HTR-8/SVneo (cell line): ENCODE data around the gene NOS1.
"Not testable (repeated sequence)": the region's sequence is repeated elsewhere in the genome, so short reads cannot be mapped to it uniquely, and the experiment has no call there.

Source experiments
- DNase-seq: peaks from one replicate; pipeline ENCODE4 v3.0.0; 2011; ENCODE audit warnings: low spot score, mixed read lengths; ENCODE audit not compliant: insufficient read length
- FAIRE-seq: peaks from 2 replicates; lab custom pipeline; 2011; peaks lifted over from hg19 to GRCh38; lab: Jason Lieb, UNC

Gene NOS1

DNA sequence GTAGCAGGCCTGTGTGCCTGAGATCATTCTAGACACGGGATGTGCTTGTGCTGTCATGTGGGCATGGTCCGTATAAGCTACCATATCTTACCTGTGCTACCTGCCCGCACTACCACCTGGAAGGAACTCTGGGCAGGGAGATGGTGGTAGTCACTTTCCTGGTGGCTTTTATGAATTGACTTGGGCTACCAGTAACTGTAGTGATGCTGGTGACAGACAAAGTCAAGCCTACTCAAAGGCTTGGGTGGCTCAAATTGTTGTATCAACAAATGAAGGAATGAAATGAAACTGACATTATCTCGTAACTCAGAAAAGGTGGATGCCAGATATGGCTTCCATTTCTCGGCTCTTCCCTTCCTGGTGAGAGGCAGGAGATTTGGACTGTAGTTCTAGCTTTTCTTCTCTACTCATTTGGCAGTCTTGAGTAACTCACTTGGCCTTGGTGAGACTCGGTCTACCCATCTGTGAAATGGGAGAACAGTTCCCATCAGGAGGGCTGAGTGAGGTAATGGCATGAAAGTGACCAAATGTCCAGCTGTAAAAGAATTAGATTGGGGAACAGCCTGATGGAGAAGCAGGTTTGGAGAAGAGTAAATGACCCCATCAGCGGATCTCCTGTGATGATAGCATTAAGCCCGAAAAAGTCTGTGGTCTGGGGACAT lies 81.3 kb downstream of the NOS1 start:
- DNase-seq (no peak), FAIRE-seq (no peak)

GRCh38 chr12:117279606-117280005 lies 81.8 kb downstream of the NOS1 start:
- no peak for DNase-seq
- no peak for FAIRE-seq

GRCh38 chr12:117277875-117278274 lies 83.6 kb downstream of the NOS1 start:
- FAIRE-seq (no peak), DNase-seq (no peak)

GRCh38 chr12:117273091-117273490 lies 88.3 kb downstream of the NOS1 start:
- FAIRE-seq (no peak), DNase-seq (no peak)

DNA sequence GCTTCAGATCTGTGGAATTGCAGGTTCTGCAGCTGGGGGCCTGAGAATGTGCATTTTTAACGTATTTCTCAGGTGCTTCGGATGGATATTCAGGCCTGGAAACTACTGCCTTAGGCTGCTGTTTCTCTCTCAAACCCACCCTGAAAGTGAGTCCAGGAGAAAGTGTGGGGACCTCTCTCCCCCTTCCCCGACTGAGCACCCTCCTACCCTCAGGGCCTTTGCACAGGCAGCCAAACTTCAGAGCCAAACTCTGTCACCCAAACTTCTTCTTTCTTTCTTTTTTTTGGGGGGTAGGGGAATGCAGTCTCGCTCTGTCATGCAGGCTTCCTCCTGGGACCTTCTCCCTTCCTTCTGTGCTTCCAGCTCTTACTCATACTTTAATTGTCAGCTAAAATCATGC lies 88.7 kb downstream of the NOS1 start:
- DNase-seq (no peak), FAIRE-seq (no peak)

- DNase-seq = no peak
- FAIRE-seq = no peak
Measured at GRCh38 chr12:117262749-117263148, 98.7 kb downstream of the NOS1 start.

GRCh38 chr12:117261247-117261646 lies 100.2 kb downstream of the NOS1 start:
- FAIRE-seq (no peak), DNase-seq (peak; percentile 18)

DNA sequence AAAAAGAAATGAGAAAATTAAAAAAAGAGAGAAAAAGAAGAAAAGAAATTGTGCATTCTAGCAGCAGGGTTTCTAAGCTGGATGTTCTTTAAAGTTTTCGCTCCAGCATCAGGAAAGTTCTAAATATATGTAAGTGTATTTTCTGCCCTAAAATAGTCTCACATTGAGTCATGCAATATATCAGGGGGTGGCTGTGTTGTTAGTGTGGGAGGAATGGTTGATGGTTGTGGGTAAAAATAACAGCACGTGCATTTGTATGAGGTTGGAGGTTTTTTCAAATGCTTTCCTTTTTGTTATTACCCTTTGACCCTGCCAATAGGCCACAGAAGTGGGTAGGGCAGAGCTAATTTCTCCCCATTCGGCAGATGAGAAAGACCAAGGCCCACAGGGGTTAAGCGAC lies 106.0 kb downstream of the NOS1 start:
- DNase-seq (no peak), FAIRE-seq (no peak)

DNA sequence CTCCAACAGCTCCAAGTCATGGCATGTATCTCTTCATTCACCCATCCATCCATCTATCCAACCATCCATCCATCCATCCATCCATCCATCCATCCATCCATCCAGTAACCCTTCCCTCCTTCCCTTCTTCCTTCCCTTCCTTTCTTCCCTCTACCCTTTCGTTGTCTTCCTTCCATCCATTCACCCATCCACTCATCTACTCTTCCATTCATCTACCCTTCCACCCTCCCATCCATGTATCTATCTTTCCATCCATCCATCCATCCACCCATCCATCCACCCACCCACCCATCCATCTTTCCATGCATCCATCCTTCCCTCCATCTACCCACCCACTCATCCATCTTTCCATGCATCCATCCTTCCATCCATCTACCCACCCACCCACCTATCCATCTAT lies 117.9 kb downstream of the NOS1 start:
- no peak for FAIRE-seq

DNA sequence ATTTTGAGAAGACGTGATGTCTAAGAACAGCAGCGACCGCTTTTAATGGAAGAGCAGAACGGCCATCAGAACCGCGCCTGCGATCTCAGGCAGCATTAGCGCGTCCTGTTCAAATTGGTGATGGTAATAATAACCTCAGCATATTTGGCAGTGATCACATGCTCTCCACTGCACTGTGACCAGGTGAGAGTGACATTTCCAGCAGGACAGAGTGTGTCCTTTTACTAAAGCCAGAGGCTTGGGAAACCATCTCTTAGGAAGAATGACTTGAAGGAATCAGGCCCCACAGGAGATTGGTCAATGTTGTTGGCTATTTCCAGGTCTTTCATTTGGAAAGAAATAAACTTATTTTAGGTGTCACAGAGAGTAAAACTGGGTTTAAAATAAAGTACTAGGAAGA lies 119.7 kb downstream of the NOS1 start:
- DNase-seq (no peak), FAIRE-seq (no peak)

More for the DNA sequence above, 117.9 kb downstream of the NOS1 start:
- DNase-seq = no peak

DNA sequence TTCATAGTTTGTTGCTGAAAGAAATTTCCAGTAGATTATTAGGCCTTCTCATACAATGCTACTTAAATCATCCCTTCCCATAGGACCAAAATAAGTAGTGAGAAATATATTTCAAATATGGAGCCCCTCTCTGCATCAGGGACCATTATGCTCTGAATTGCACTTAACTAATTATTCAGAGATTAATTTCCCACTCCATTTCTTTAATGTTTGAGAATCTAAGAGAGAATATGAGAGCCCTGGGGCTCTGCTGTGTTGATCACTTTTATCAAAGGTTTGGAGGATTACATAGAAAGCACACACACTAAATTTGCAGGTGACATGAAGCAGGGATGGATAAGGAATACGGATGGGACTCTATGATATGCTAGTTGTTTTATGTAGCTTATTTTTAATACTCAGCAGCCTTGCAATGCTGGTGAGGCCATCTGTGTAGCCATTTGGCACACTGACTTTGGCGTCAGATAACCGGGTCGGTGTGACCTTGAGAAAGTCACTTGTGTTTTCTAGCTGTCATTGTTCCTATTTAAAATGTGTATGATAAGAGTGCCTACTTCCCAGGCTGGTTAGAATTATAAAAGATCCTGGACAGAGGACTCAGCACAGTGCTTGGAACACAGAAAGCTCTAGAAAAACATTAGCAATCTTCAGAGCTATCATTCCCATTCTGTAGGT lies 121.2 kb downstream of the NOS1 start:
- FAIRE-seq = no peak
- no peak for DNase-seq

DNA sequence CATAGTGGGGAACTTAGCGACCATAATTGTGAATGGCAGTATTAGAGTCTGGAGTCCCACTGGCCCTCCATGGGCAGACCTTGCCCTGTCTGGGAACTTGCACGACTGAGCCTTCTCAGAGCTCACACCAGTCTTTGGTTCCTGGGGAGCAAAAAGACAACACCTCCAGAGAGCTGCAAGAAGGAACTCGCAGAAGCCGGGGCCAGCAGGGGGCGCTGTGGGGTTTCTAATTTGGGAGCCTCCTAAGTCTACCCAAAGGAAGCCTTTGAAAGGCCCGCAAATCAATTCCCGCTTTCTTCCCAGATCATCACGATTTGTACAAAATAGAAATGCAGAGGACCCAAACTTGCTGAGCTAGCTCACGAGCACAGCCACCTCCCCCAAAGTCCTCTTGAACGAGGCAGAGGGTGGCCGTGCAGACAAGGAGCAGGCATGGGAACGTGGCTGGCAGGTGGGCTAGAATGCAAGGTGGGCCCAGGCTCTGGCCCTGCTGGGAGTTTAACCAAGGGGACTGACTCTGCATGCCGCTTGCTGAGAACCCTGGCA lies 124.9 kb downstream of the NOS1 start:
- peak; percentile 51 for DNase-seq
- no peak for FAIRE-seq

GRCh38 chr12:117235261-117235660 lies 126.2 kb downstream of the NOS1 start:
- FAIRE-seq = no peak

DNA sequence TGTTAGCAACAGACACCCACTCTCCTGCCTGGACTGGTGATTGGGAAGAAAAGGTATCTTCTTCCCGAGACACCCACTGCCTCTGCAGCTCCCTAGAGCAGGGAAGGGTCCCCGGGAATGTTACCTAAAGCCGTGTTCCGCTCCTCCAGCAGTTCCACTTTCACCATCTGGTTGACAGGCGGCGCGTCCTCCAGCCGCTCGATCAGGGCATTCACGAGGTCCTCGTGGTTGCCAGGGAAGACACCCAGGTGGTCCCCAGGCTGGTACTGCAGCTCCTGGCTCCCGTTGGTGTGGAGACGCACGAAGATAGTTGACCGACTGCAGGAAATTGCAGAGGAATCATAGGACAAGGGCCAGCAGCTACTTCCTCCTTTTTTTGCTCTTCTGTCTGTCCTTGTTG lies 127.0 kb downstream of the NOS1 start:
- no peak for DNase-seq
- FAIRE-seq = no peak

More at GRCh38 chr12:117235261-117235660, 126.2 kb downstream of the NOS1 start:
- DNase-seq = no peak

- no peak for DNase-seq
- FAIRE-seq = no peak
Measured at GRCh38 chr12:117231750-117232149, 129.7 kb downstream of the NOS1 start.

GRCh38 chr12:117228239-117228638 lies 133.2 kb downstream of the NOS1 start:
- FAIRE-seq (no peak), DNase-seq (no peak)

- FAIRE-seq (no peak), DNase-seq (no peak)
Measured at GRCh38 chr12:117227000-117227653, 134.3 kb downstream of the NOS1 start.

- DNase-seq (no peak), FAIRE-seq (no peak)
Measured at GRCh38 chr12:117226505-117226904, 134.9 kb downstream of the NOS1 start.

GRCh38 chr12:117225179-117225578 lies 136.2 kb downstream of the NOS1 start:
- DNase-seq (no peak), FAIRE-seq (no peak)

GRCh38 chr12:117220947-117221346 lies 140.5 kb downstream of the NOS1 start:
- not testable (repeated sequence) for DNase-seq, FAIRE-seq

DNA sequence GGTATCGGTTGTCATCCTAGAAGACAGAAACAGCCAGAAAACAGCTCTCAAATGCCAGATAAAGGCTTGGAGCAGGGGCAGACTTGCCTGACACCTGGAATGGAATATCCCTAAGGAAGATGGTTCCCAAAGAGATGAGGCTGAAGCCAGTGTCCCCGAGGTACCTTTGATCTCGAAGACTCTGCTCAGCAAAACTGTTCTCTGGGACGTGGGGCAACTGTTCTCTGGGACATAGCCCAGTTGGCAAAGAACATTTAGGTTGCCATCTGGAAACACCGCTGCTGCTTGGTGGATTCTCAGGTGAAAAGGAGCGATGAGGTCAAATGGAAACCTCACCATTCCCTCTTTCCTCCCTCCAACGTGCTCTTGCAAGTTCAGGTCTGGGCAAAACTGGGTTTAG lies 143.3 kb downstream of the NOS1 start:
- DNase-seq (no peak), FAIRE-seq (no peak)
